Karpas-422 (cell line): Measurements from ENCODE around the gene RCAN3. TPM values are rescaled to one million over a fixed set of nuclear protein-coding genes. Genes with fewer than 3 reads are reported as not detected.

ENCODE experiments used
- DNase-seq: peaks from one replicate; pipeline ENCODE4 v3.0.0-alpha.2; 2015
- H2AFZ ChIP-seq: fragments of 200-600 bp; sonication (generic); 2 replicates; pipeline ENCODE4 v1.6.1; 2014; ENCODE audit warnings: antibody characterized with exemption, low read length, mixed read lengths
- H3K27ac ChIP-seq: fragments of 200-600 bp; sonication (generic); 2 replicates; pipeline ENCODE4 v1.5.1; 2014; ENCODE audit warnings: mild to moderate bottlenecking, low read length, moderate library complexity
- H3K27me3 ChIP-seq: fragments of 200-600 bp; sonication (generic); 2 replicates; pipeline ENCODE4 v1.6.1; 2014; ENCODE audit warnings: low read length, mixed read lengths
- H3K36me3 ChIP-seq: fragments of 200-600 bp; sonication (generic); 2 replicates; pipeline ENCODE4 v1.6.1; 2014; ENCODE audit warnings: low read length, mixed read lengths; ENCODE audit not compliant: insufficient read depth
- H3K4me1 ChIP-seq: fragments of 200-600 bp; sonication (generic); 2 replicates; pipeline ENCODE4 v1.6.1; 2014; ENCODE audit warnings: mild to moderate bottlenecking, low read length, mixed read lengths
- H3K4me2 ChIP-seq: fragments of 200-600 bp; sonication (generic); 2 replicates; pipeline ENCODE4 v1.6.1; 2014; ENCODE audit warnings: low read length, low read depth, mild to moderate bottlenecking; ENCODE audit not compliant: poor library complexity, severe bottlenecking
- H3K4me3 ChIP-seq: fragments of 200-600 bp; sonication (generic); 2 replicates; pipeline ENCODE4 v1.5.1; 2014; ENCODE audit warnings: mild to moderate bottlenecking, antibody characterized with exemption, low read length, mixed read lengths
- H3K79me2 ChIP-seq: fragments of 200-600 bp; sonication (generic); 2 replicates; pipeline ENCODE4 v1.6.1; 2014; ENCODE audit warnings: mild to moderate bottlenecking, low read length, mixed read lengths
- H3K9ac ChIP-seq: fragments of 200-600 bp; sonication (generic); 2 replicates; pipeline ENCODE4 v1.6.0; 2014; ENCODE audit warnings: low read length
- H3K9me2 ChIP-seq: fragments of 200-600 bp; sonication (generic), shearing (Covaris generic); replicated peaks from 2 replicates; pipeline ENCODE4 v1.6.0; 2014; ENCODE audit warnings: mild to moderate bottlenecking, low read length, moderate library complexity; ENCODE audit not compliant: insufficient read depth
- H3K9me3 ChIP-seq: fragments of 300-700, 200-600 bp; sonication (generic); 2 replicates; pipeline ENCODE4 v1.6.1; 2014; ENCODE audit warnings: low read length, mixed read lengths
- H4K20me1 ChIP-seq: fragments of 200-600 bp; sonication (generic); 2 replicates; pipeline ENCODE4 v1.6.1; 2014; ENCODE audit warnings: mild to moderate bottlenecking, antibody characterized with exemption, low read length, low read depth; ENCODE audit not compliant: insufficient read depth
- total RNA-seq: library from RNA; depleted of rRNA; stranded (reverse); fragments of >200 nt; shearing (Covaris generic); gene quantifications from 2 replicates; pipeline ENCODE4 v1.2.3, GENCODE V29; 2014; ENCODE audit warnings: low replicate concordance

The RCAN3 gene
- total RNA-seq, 1 experiment from 2014 or later: 4.8 TPM

- no peak for DNase-seq
- H3K4me1 ChIP-seq: peaks cover 7% of the 10 kb centered on the region
- H3K9ac ChIP-seq: no peak overlapping the region
- H3K9me2 ChIP-seq: no peaks in the 10 kb centered on the region
- H4K20me1 ChIP-seq: no peaks in the 10 kb centered on the region
- no peaks in the 10 kb centered on the region for H3K9me3 ChIP-seq
- H2AFZ ChIP-seq: no peak overlapping the region
- H3K27me3 ChIP-seq: no peaks in the 10 kb centered on the region
- H3K36me3 ChIP-seq: no peaks in the 10 kb centered on the region
- H3K4me2 ChIP-seq: no peak overlapping the region
- H3K27ac ChIP-seq: no peak overlapping the region
- H3K4me3 ChIP-seq: no peak overlapping the region
- no peaks in the 10 kb centered on the region for H3K79me2 ChIP-seq
These were observed 73.4 kb downstream of the RCAN3 start for GRCh38 chr1:24575905-24576587.

DNA sequence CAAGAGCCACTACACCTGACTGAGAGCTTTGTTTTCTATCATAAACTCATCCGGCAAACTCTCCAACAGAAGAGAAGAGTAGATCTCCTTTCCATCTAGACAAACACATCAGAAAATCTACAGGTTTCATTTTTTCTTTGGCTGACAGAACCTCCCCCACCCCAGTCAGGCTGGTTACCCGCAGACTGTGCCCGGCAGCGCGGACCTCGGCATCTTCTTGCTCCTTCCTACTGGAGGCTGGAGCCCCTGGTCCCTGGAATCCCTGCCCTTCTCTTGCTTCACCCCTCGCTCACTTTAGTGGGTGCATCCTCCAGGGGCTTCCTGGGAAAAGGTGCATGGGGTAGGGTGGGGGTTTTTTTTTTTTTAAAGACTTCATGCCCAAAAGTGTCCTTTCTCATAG, 76.2 kb downstream of the RCAN3 start:
- Histone ChIP-seq H2AFZ (no peak overlapping the region), H3K27me3 (no peaks in the 10 kb centered on the region), H3K4me2 (no peak overlapping the region), H3K36me3 (no peaks in the 10 kb centered on the region), H4K20me1 (no peaks in the 10 kb centered on the region), H3K9me2 (no peaks in the 10 kb centered on the region), H3K9ac (no peak overlapping the region), H3K4me1 (no peaks in the 10 kb centered on the region), H3K27ac (no peak overlapping the region), H3K79me2 (no peaks in the 10 kb centered on the region), H3K4me3 (no peak overlapping the region), H3K9me3 (no peaks in the 10 kb centered on the region)
- no peak for DNase-seq

DNA sequence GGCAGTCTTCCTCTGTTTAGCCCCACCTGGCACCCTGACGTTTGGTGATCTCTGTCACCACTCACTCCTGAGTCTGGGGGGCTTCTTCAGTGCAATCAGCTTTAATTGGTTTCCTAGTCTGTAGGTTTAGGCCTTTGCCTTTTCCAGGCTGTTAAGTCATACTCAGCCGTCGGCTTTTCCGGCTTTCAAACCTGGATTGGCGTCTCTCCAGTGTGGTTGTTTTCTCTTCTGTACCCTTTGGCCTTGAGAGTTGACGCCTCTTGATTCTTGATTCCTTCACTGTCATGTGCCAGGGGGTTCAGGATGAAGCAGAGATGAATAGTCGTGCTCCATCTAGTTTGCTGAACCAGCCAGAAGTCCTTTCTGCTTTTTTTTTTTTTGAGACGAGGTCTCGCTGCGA, 78.1 kb downstream of the RCAN3 start:
- Histone ChIP-seq H3K4me3 (no peak overlapping the region), H3K4me1 (no peaks in the 10 kb centered on the region), H3K4me2 (no peak overlapping the region), H3K9me3 (no peaks in the 10 kb centered on the region), H2AFZ (no peak overlapping the region), H3K9ac (no peak overlapping the region), H3K79me2 (no peaks in the 10 kb centered on the region), H3K27me3 (no peaks in the 10 kb centered on the region), H3K36me3 (no peaks in the 10 kb centered on the region), H3K9me2 (no peaks in the 10 kb centered on the region), H3K27ac (no peak overlapping the region), H4K20me1 (no peaks in the 10 kb centered on the region)
- DNase-seq: no peak

DNA sequence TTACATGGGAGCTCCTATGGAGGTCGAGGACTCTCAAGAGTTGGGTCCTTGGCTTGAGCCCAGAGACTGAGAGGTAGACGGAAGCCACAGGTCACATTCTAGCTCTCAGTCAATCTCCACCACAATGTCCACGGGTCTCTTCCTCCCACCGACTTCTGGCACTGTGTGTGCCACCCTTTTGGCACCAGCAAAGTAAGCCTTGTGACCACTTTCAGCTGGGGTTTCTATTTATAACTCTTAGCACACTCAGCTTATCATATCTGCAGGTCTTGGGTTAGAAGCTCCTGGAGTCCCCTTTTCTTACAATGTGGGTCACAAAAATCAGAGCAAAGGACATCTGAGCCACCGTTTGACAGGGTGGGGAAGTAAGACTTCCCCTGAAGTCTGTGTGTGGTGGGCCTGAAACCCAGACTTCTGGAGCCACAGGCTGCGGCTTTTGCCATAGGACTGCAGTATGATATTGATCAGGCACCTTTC, 81.6 kb downstream of the RCAN3 start:
- H4K20me1 ChIP-seq: no peaks in the 10 kb centered on the region
- no peaks in the 10 kb centered on the region for H3K9me3 ChIP-seq
- H3K9ac ChIP-seq: no peak overlapping the region
- no peak overlapping the region for H3K27ac ChIP-seq
- H3K9me2 ChIP-seq: no peaks in the 10 kb centered on the region
- H3K4me1 ChIP-seq: no peaks in the 10 kb centered on the region
- no peak for DNase-seq
- H3K4me2 ChIP-seq: no peak overlapping the region
- H3K27me3 ChIP-seq: 0 out of 2 replicates have a peak, but pooled peaks cover 3% of the 10 kb centered on the region
- H2AFZ ChIP-seq: no peak overlapping the region
- no peaks in the 10 kb centered on the region for H3K36me3 ChIP-seq
- no peak overlapping the region for H3K4me3 ChIP-seq
- H3K79me2 ChIP-seq: no peaks in the 10 kb centered on the region

- no peak for DNase-seq
- Histone ChIP-seq H3K27me3 (0 out of 2 replicates have a peak, but pooled peaks cover 3% of the 10 kb centered on the region), H4K20me1 (no peaks in the 10 kb centered on the region), H3K36me3 (no peaks in the 10 kb centered on the region), H3K27ac (no peak overlapping the region), H3K4me2 (no peak overlapping the region), H3K9me3 (no peaks in the 10 kb centered on the region), H3K9ac (no peak overlapping the region), H3K79me2 (no peaks in the 10 kb centered on the region), H3K4me3 (no peak overlapping the region), H3K9me2 (no peaks in the 10 kb centered on the region), H2AFZ (no peak overlapping the region), H3K4me1 (no peaks in the 10 kb centered on the region)
These were observed 83.5 kb downstream of the RCAN3 start for GRCh38 chr1:24586119-24586518.

DNA sequence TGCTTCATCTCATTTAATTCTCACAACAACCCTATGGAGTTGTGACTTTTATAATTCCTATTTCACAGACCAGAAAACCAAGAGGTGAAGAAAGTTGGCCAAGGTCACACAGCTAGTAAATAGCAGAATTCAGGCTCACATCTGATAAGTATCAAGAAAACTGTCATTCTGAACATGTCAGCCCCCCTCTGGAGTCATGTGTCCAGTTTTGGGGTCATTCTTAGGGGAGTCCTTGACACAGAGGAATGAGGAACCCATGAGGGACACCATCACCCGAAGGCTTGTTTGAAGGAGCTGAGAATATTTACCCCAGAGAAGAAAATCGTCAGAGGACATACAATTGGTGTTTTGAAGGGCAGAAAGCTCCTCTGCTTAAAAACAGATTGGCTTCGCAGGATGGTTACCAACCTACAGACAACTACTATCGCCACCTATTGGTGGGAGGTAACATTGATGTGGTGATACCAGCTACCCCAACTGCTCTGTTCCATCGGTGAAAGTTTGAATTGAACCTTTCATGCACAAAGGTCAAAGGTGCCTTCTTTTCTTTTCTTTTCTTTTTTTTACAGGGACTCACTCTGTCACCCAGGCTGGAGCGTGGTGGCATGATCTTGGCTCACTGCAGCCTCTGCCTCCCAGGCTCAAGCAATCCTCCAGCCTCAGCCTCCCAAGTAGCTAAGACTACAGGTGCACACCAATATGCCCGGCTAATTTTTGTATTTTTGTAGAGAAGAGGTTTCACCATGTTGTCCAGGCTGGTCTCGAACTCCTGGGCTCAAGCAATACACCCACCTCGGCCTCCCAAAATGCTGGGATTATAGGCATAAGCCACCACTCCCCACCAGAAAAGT, 84.6 kb downstream of the RCAN3 start:
- Histone ChIP-seq H3K4me3 (no peak overlapping the region), H3K27ac (no peak overlapping the region), H3K9ac (no peak overlapping the region), H3K27me3 (0 out of 2 replicates have a peak, but pooled peaks cover 3% of the 10 kb centered on the region), H2AFZ (no peak overlapping the region), H3K4me1 (no peaks in the 10 kb centered on the region), H3K9me2 (no peaks in the 10 kb centered on the region), H3K79me2 (no peaks in the 10 kb centered on the region), H3K36me3 (no peaks in the 10 kb centered on the region), H3K4me2 (no peak overlapping the region), H3K9me3 (no peaks in the 10 kb centered on the region), H4K20me1 (no peaks in the 10 kb centered on the region)
- DNase-seq: peak; percentile 87

DNA sequence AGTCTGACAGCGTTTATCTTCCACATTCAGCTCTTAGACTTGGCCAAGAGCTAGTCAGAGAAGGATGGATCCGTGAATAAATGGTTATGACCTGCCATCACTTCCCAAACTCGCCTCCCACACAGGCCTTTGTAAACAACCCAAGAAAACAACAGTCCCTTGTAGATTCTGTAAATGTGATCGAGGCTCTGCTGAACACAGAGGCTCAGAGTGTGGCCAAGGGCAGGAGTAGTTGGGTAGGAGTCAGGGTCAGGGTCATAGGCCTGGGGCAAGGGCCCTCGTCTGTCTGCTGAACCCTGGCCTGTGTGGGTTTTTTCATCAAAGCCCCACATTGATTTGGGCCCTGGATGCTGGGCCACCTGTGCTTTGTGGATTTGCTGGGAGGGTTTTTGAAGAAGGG, 85.9 kb downstream of the RCAN3 start:
- no peak overlapping the region for H3K4me2 ChIP-seq
- no peak overlapping the region for H3K4me3 ChIP-seq
- no peak overlapping the region for H3K9ac ChIP-seq
- H3K27ac ChIP-seq: no peak overlapping the region
- H3K9me3 ChIP-seq: no peaks in the 10 kb centered on the region
- no peaks in the 10 kb centered on the region for H3K9me2 ChIP-seq
- 0 out of 2 replicates have a peak, but pooled peaks cover 3% of the 10 kb centered on the region for H3K27me3 ChIP-seq
- DNase-seq: no peak
- H3K79me2 ChIP-seq: no peaks in the 10 kb centered on the region
- H2AFZ ChIP-seq: no peak overlapping the region
- no peaks in the 10 kb centered on the region for H4K20me1 ChIP-seq
- no peaks in the 10 kb centered on the region for H3K36me3 ChIP-seq
- H3K4me1 ChIP-seq: no peaks in the 10 kb centered on the region

- Histone ChIP-seq H3K4me1 (no peaks in the 10 kb centered on the region), H3K9ac (no peak overlapping the region), H3K27ac (no peak overlapping the region), H4K20me1 (no peaks in the 10 kb centered on the region), H3K27me3 (0 out of 2 replicates have a peak, but pooled peaks cover 3% of the 10 kb centered on the region), H2AFZ (no peak overlapping the region), H3K4me2 (no peak overlapping the region), H3K9me3 (no peaks in the 10 kb centered on the region), H3K36me3 (no peaks in the 10 kb centered on the region), H3K79me2 (no peaks in the 10 kb centered on the region), H3K9me2 (no peaks in the 10 kb centered on the region), H3K4me3 (no peak overlapping the region)
- no peak for DNase-seq
These were observed 86.6 kb downstream of the RCAN3 start for GRCh38 chr1:24589200-24589599.
